Pancreas (tissue), 10 donors: Measurements from ENCODE around the gene OASL. TPM values are rescaled to one million over a fixed set of nuclear protein-coding genes. Genes with fewer than 3 reads are reported as not detected.
"Not testable (repeated sequence)": the region's sequence is repeated elsewhere in the genome, so short reads cannot be mapped to it uniquely, and the experiment has no call there.

ENCODE experiments used
- ATAC-seq, 4 donors: fragments of 200-7000 bp; cut with Tn5 transposase; one replicate each; pipeline versions ENCODE4 v1.8.0 to v1.9.1; 2020; ENCODE audit warnings: mild to moderate bottlenecking in 4 of 4, moderate library complexity in 4 of 4
- DNase-seq, 6 donors: peaks; one replicate each; pipeline ENCODE4 v3.0.0-alpha.2; 2020
- FAIRE-seq: peaks from 2 replicates; lab custom pipeline; 2012; peaks lifted over from hg19 to GRCh38; lab: Jason Lieb, UNC
- H3K27ac ChIP-seq, 4 donors: fragments of 200-600 bp; sonication (generic); 1 replicate in 3 of 4; 2 replicates in 1 of 4; pipeline versions ENCODE4 v1.5.0 to v1.8.0; 2020
- H3K27me3 ChIP-seq, 4 donors: fragments of 200-600 bp; one replicate each; pipeline ENCODE4 v1.8.0; 2021
- H3K36me3 ChIP-seq, 3 donors: fragments of 200-600 bp; sonication (generic) in 1 of 3; one replicate each; pipeline versions ENCODE4 v1.5.0 to v1.8.0; 2020 to 2021
- H3K4me1 ChIP-seq, 3 donors: fragments of 200-600 bp; one replicate each; pipeline ENCODE4 v1.8.0; 2021
- H3K4me3 ChIP-seq, 4 donors: fragments of 200-600 bp; sonication (generic) in 2 of 4; one replicate each; pipeline versions ENCODE4 v1.5.0 to v1.8.0; 2020 to 2021
- H3K9me3 ChIP-seq, 4 donors: fragments of 200-600 bp; one replicate each; pipeline ENCODE4 v1.8.0; 2021
- WGBS, 2 donors: extraction: QIAGEN DNeasy Blood & Tissue Kit; methylation state at CpG; one replicate each; pipeline ENCODE4 v1.1.7; 2013; 5-methylcytosine and 5-hydroxymethylcytosine counted together
- intact Hi-C, 3 donors: fragments of 100-400 bp; cut with DNase I; formaldehyde crosslinking; loops; one replicate each; pipeline versions ENCODE4 v1.11.1 to v1.14.2; 2022
- polyA plus RNA-seq, 2 donors: library from polyadenylated mRNA; stranded (reverse); fragments of 200-250 nt; gene quantifications; one replicate each; pipeline ENCODE4 v1.2.3, GENCODE V29; 2013
- total RNA-seq, 6 donors: library from RNA; stranded (reverse); fragmentation: NEBNext Ultra II Directional in 4 of 6; extraction: Animal tissue kit (Norgen Biotek cat#: 25700) in 4 of 6; gene quantifications; one replicate each; pipeline versions ENCODE4 v1.2.1 to v1.2.4, GENCODE V29; 2021 to 2023
- TF ChIP-seq, protein P1 (sequence below), 4 donors: fragments of 200-600 bp; sonication (generic) in 3 of 4; IDR thresholded peaks; one replicate each; pipeline versions ENCODE4 v1.5.0 to v1.8.0; 2021; ENCODE audit warnings: antibody characterized with exemption in 4 of 4
- donor health status: healthy with polysubstance abuse.
- donor health status: DM: no; HTN: no; CAD: no; lungs with moderate emphysema.
- donor health status: DM: no; HTN: no; CAD: no.
- donor health status: control.
- donor health status: control.
- donor health status: Bipolar disorder and iron deficiency.
- donor health status: DM: yes; HTN: yes; CAD: no.
- donor health status: DM: no; HTN: no; CAD: no.
- donor health status: DM: no; HTN: no; CAD: no.
- donor health status: DM: yes; HTN: yes; CAD: no.

Gene OASL
- total and polyA plus RNA-seq, 8 donors: 0.16 to 0.59 (median 0.31) TPM

DNA sequence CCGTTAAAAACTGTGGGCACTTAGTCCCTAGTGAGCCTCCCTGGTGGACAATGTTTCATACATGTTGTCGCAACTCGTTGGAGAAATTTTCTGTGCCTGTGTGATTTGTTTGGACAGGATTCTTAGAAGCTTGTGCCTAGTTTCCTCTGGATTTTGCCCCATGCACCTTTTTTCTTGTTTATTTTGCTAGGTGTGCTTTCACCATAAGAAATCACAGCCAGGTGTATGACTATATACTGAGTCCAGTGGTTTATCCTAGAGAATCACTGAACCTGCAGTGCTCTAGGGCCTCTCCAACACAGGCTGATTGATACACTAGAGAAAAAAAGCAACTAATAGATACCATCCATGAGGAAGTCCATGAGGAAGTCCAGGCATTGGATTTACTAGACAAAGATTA is 33.1 kb upstream of the OASL start:
- ATAC-seq: no peak
- Histone ChIP-seq H3K27ac (no peak overlapping the region), H3K4me1 (no peaks in the 10 kb centered on the region), H3K36me3 (no peaks in the 10 kb centered on the region), H3K9me3 (no peaks in the 10 kb centered on the region), H3K27me3 (no peaks in the 10 kb centered on the region), H3K4me3 (no peak overlapping the region)
- TF ChIP-seq, protein P1, sequence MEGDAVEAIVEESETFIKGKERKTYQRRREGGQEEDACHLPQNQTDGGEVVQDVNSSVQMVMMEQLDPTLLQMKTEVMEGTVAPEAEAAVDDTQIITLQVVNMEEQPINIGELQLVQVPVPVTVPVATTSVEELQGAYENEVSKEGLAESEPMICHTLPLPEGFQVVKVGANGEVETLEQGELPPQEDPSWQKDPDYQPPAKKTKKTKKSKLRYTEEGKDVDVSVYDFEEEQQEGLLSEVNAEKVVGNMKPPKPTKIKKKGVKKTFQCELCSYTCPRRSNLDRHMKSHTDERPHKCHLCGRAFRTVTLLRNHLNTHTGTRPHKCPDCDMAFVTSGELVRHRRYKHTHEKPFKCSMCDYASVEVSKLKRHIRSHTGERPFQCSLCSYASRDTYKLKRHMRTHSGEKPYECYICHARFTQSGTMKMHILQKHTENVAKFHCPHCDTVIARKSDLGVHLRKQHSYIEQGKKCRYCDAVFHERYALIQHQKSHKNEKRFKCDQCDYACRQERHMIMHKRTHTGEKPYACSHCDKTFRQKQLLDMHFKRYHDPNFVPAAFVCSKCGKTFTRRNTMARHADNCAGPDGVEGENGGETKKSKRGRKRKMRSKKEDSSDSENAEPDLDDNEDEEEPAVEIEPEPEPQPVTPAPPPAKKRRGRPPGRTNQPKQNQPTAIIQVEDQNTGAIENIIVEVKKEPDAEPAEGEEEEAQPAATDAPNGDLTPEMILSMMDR (IDR thresholded peaks at IDR 0.05): no peak
- intact Hi-C loops: no loop called here
- WGBS, 2 donors: 77 to 80% methylated on average over 3 of the region's 3 CpGs
- no peak for DNase-seq
- FAIRE-seq: no peak

DNA sequence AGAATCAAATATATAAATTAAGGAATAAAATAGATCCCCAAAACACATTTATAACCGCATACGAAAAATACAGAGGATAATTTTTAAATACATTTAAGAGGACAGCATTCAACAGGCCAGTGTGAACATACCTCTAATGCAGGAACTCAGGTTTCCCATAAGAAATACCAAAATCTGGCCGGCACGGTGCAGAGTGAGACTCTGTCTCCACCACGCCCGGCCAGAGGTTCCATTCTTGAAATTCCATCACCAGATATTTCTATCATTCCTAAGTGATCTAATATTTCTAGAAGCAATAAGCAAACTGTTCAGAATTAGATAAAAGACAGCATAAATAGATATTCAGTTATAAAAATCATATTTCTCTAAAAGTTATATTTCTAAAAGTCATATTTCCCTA is 30.2 kb upstream of the OASL start:
- intact Hi-C loops: loop anchor here in 1 of 3 donors (10.0 kb wide), 1 partner anchor 376 kb away; no protein-coding TSS in a partner anchor
- FAIRE-seq: no peak

DNA sequence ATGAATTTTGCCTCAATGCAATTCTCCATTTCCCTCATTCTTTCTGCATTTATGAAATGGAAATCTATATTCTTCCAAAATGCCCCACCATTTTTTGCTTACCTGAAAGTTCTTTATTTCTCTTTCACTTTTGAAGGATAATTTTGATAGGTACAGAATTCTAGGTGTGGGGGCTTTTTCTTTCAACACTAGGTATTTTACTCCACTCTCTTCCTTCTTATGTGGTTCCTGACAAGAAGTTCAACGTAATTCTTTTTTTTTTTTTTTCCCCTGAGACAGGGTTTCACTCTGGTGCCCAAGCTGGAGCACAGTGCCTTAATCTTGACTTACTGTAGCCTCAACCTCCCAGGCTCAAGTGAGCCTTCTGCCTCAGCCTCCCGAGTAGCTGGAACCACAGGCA is 26.3 kb upstream of the OASL start:
- WGBS, 2 donors: 45 to 63% methylated on average over 2 of the region's 2 CpGs
- Histone ChIP-seq H3K27ac (no peak overlapping the region), H3K4me3 (no peak overlapping the region), H3K36me3 (no peaks in the 10 kb centered on the region), H3K4me1 (no peaks in the 10 kb centered on the region), H3K9me3 (no peaks in the 10 kb centered on the region), H3K27me3 (no peaks in the 10 kb centered on the region)
- no peak for DNase-seq
- FAIRE-seq: no peak
- ATAC-seq: no peak
- intact Hi-C loops: loop anchor here in 1 of 3 donors (10.0 kb wide), 1 partner anchor 379 kb away; no protein-coding TSS in a partner anchor
- TF ChIP-seq, protein P1 (IDR thresholded peaks at IDR 0.05): no peak

More for the DNA sequence above, 30.2 kb upstream of the OASL start:
- H3K27me3 ChIP-seq: no peaks in the 10 kb centered on the region
- DNase-seq: no peak
- H3K4me1 ChIP-seq: no peaks in the 10 kb centered on the region
- ATAC-seq: no peak
- TF ChIP-seq, protein P1 (IDR thresholded peaks at IDR 0.05): no peak
- H3K4me3 ChIP-seq: no peak overlapping the region
- no peaks in the 10 kb centered on the region for H3K9me3 ChIP-seq
- 80 to 87% methylated on average over 6 of the region's 6 CpGs for WGBS, 2 donors
- no peak overlapping the region for H3K27ac ChIP-seq
- H3K36me3 ChIP-seq: no peaks in the 10 kb centered on the region

DNA sequence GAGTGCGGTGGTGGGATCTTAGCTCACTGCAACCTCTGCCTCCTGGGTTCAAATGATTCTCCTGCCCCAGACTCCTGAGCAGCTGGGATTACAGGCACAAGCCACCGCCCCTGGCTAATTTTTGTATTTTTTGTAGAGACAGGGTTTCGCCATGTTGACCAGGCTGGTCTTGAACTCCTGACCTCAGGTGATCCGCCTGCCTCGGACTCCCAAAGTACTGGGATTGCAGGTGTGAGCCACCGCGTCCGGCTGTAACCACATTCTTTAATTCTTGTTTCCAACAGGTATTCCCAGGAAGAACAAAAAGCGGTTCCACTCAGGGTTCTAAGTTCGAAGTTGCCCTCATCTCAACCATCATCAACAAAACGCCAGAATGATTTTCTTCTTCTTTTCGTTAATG is 25.5 kb upstream of the OASL start:
- H3K4me3 ChIP-seq, H3K27me3 ChIP-seq, H3K36me3 ChIP-seq, FAIRE-seq, H3K9me3 ChIP-seq, H3K4me1 ChIP-seq, DNase-seq, H3K27ac ChIP-seq, ATAC-seq: not testable (repeated sequence)
- intact Hi-C loops: loop anchor here in 1 of 3 donors (10.0 kb wide), 1 partner anchor 380 kb away; no protein-coding TSS in a partner anchor
- WGBS, 2 donors: 79 to 83% methylated on average over 12 of the region's 12 CpGs

DNA sequence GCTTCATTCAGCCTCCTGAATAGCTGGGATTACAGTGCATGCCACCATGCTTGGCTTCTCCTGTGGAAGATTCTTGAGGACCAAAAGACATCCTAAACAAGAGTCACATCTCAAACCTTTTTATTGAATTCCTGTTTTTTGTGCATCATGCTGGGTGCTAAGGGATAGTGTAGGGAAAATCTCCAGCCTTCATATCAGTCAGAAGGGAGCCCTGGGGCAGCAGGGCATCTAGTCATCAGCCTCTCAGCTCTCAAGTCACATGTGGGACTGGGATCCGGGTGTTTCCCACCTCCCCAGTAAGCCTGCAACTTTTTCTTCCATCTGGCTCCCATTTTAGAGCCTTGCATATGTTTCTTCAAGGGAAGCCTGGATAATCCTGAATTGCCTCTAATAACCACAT is 25.1 kb upstream of the OASL start:
- DNase-seq (no peak), ATAC-seq (no peak), FAIRE-seq (no peak)
- no peak overlapping the region for H3K4me3 ChIP-seq
- intact Hi-C loops: loop anchor here in 1 of 3 donors (10.0 kb wide), 1 partner anchor 381 kb away; no protein-coding TSS in a partner anchor
- no peaks in the 10 kb centered on the region for H3K9me3 ChIP-seq
- TF ChIP-seq, protein P1 (IDR thresholded peaks at IDR 0.05): no peak
- H3K27me3 ChIP-seq: no peaks in the 10 kb centered on the region
- WGBS, 2 donors: 78 to 89% methylated on average over 1 of the region's 1 CpG
- no peak overlapping the region for H3K27ac ChIP-seq
- H3K36me3 ChIP-seq: no peaks in the 10 kb centered on the region
- no peaks in the 10 kb centered on the region for H3K4me1 ChIP-seq
